RWPE1 (cell line): Measurements from ENCODE around the gene PSMB9.
A peak's percentile ranks its signal among the peaks of the same experiment; 100 is the strongest.

Source experiments
- CTCF ChIA-PET: fragments of 350-600 bp; sonication (Branson Sonifier 250); formaldehyde crosslinking; extraction: SDS; loops from one replicate; lab custom pipeline; 2021; lab: Yijun Ruan, JAX
- POLR2A ChIA-PET: fragments of 400-600 bp; formaldehyde crosslinking; extraction: SDS; loops from one replicate; lab custom pipeline; 2020; ENCODE audit warnings: antibody characterized with exemption; ENCODE audit not compliant: low non-redundant PET; lab: Yijun Ruan, JAX
- DNase-seq: peaks from one replicate; pipeline ENCODE4 v3.0.0; 2012; ENCODE audit warnings: low spot score
- H3K27ac ChIP-seq: fragments of 450-650 bp; 2 replicates; pipeline ENCODE4 v1.5.1; 2017
- TF ChIP-seq, protein P1 (sequence below): fragments of 450-650 bp; conservative IDR thresholded peaks from 2 replicates; pipeline ENCODE4 v1.5.1; 2017; ENCODE audit warnings: low read depth, mild to moderate bottlenecking

The PSMB9 gene

DNA sequence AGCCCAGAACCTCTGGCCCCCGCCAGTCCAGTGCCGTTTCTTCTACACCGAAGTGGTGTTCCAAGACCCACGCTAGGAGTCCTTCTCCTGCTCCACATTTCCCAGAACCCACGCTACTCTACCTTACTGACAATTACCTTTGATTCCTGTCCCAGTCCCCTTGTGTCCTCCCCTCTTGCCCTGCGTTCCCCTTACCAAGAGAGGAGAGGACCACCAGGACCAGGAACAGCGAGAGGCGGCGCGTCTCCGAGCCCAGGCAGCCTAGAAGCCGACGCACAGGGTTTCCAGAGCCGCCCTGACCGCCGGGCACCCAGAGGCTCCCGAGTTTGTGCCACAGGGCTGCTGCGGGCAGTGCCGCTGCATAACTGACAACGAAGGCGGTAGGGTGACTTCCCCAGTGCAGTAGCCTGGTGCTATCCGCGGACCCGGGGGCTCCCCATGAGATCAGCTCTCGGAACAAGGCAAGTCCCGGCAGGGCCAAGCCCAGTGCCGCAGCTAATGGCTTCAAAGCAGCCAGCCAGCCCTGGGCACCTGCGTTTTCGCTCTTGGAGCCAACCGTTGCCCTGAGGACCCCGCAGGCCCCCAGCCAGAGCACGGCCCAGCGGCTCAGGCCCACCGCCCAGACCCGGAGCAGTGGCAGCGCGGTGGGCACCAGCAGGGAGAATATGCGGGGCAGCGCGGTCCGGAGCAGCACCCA, 1.0 kb upstream of the PSMB9 start:
- peak overlapping the region; percentile 96 for H3K27ac ChIP-seq
- TF ChIP-seq, protein P1, sequence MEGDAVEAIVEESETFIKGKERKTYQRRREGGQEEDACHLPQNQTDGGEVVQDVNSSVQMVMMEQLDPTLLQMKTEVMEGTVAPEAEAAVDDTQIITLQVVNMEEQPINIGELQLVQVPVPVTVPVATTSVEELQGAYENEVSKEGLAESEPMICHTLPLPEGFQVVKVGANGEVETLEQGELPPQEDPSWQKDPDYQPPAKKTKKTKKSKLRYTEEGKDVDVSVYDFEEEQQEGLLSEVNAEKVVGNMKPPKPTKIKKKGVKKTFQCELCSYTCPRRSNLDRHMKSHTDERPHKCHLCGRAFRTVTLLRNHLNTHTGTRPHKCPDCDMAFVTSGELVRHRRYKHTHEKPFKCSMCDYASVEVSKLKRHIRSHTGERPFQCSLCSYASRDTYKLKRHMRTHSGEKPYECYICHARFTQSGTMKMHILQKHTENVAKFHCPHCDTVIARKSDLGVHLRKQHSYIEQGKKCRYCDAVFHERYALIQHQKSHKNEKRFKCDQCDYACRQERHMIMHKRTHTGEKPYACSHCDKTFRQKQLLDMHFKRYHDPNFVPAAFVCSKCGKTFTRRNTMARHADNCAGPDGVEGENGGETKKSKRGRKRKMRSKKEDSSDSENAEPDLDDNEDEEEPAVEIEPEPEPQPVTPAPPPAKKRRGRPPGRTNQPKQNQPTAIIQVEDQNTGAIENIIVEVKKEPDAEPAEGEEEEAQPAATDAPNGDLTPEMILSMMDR = no peak
- ChIA-PET CTCF (interaction anchor here (0.6 to 3.5 kb wide), 5 partner anchors 8 to 54 kb away, joined by 3 to 55 read pairs (median 9); partner anchors contain the start of gene TAP2), POLR2A (interaction anchor here (0.8 to 1.1 kb wide), 4 partner anchors 8 to 42 kb away, joined by 3 to 10 read pairs (median 6); partner anchors contain the start of genes PSMB8 and TAP2)
- peak; percentile 35 for DNase-seq

DNA sequence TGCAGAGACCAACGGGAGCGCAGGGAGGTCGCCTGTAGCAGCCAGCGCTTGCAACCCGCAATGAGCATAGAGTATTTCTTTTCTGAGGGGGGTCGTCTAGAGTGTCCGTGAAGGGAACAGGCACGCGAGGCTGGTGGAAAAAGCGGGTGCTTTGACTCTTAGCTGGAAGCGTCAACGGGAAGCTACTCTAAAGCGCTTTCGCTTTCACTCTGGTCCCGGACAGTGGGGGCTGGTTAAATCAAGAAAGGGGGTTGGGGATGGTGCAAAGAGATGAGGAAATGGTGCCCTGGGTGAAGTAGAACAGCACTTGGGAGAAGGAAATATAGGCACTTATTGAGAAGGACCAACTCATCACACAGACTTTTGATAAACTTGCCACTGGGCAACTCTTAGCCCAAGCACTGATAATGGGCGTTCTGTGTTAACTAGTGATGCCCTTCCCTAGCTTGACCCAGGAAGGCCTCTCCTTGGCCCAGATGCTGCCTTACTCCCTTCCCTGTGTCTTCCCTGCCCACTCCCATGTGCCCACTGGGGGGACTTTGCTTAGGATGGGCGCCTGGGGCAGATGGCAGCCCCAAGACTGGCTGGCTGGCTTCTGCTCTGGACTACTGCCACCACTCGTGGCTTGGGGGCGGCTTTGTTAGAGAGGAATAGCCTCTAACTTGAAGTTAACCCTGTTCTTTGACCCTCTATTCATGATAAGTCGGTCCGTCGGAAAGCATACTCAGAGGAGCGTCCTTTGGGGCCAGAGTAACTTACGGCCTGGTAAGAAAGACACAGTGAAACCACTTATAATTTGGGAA, 585 bp downstream of the PSMB9 start:
- TF ChIP-seq, protein P1 = no peak
- peak; percentile 58 for DNase-seq
- POLR2A ChIA-PET = interaction anchor here (1.1 kb wide), 1 partner anchor 16 kb away, joined by 4 read pairs; the partner anchor contains the start of gene TAP2
- CTCF ChIA-PET = interaction anchor here (0.5 to 3.5 kb wide), 6 partner anchors 9 to 795 kb away, joined by 3 to 55 read pairs (median 6); partner anchors contain the start of gene TAP2
- peak overlapping the region; percentile 96 for H3K27ac ChIP-seq

DNA sequence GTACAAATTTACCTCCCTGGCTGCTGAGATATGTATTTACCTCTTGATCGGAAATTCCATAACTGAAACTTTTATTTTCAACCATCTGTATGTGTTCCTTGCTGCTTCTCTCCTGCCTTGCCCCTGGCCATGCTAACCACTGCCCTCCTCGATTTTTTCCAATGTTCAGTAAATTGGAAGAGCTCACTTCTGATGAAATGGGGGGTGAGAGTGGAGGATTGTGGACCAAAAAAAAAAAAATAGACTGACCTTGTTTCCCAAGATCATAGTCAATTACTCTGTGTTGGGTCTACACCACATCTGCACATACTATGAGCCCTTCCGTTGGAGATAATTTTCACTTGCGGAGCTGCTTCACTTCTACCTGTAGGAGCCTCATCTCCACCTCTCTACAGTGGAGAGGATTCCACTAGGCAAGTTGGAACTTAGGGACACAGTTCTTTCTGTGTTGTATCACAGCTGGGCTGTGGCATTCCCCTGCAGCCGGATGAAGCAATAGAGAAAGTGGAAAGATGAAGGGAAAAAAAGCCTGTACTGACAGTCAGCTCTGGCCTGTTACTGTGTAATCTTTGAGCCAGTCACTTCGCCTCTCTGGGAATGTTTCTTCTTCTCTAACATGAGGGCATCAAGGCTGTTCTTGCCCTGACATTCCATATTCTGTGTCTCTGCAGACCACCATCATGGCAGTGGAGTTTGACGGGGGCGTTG, 1.6 kb downstream of the PSMB9 start:
- H3K27ac ChIP-seq = no peak overlapping the region
- ChIA-PET POLR2A (interaction anchor here (1.1 kb wide), 1 partner anchor 17 kb away, joined by 4 read pairs; the partner anchor contains the start of gene TAP2), CTCF (interaction anchor here (0.5 to 3.5 kb wide), 10 partner anchors 10 to 1652 kb away, joined by 3 to 55 read pairs (median 3); partner anchors contain the start of gene TAP2)
- DNase-seq = no peak
- TF ChIP-seq, protein P1 = no peak

DNA sequence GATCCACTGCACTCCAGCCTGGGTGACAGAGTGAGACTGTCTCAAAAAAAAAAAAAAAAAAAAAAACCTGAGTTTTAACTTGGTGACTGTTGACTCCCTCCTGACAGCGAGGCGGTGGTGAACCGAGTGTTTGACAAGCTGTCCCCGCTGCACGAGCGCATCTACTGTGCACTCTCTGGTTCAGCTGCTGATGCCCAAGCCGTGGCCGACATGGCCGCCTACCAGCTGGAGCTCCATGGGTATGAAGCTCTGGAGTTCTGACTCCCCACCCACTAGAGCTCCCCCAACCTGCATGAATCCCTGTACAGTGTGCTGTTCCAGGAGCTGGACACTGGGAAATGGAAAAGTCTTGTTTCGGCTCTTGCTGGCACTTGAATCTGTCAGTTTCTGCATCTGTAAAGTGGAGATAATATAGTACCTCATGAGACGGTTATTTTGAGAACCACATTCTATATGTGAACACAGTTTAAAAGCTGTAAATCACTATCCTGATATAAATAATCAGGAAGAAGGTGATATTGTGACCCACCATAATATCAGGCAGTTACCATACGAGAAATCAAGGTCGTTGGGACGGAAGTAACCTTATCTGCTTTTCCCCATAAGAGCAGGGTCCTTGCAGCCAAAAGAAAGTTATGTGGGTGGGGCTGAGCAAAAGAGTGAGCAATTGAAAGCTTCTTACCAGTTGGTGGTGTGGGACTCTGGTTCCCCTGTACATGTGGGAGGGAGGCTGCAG, 3.3 kb downstream of the PSMB9 start:
- TF ChIP-seq, protein P1 = no peak
- no peak overlapping the region for H3K27ac ChIP-seq
- no peak for DNase-seq
- ChIA-PET POLR2A (no interaction called here), CTCF (interaction anchor here (0.6 to 1.8 kb wide), 3 partner anchors 11 to 19 kb away, joined by 3 to 9 read pairs (median 4); partner anchors contain the start of gene TAP2)

DNA sequence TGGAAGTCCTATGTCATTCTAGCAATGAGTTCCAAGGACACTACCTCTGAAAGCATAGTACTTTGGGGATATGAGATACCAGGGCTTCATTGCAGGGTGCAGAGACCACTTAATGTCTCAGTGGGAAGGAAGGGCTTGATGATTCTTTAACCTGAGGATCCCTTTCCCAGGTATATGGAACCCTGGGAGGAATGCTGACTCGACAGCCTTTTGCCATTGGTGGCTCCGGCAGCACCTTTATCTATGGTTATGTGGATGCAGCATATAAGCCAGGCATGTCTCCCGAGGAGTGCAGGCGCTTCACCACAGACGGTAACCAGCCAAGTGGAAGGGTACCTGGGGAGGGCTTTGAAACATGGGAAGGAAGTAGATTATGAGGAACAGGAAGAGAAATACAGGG, 4.2 kb downstream of the PSMB9 start:
- DNase-seq = no peak
- CTCF ChIA-PET = interaction anchor here (0.6 to 1.8 kb wide), 4 partner anchors 10 to 390 kb away, joined by 3 to 9 read pairs (median 4); partner anchors contain the start of gene TAP2
- TF ChIP-seq, protein P1 = no peak
- POLR2A ChIA-PET = no interaction called here
- H3K27ac ChIP-seq = no peak overlapping the region
